Measurements from ENCODE around the gene AP5B1.

GRCh38 chr11:65814986-65815565, 34.3 kb upstream of the AP5B1 start:
- TF ChIP-seq CTCF (conservative IDR thresholded peaks at IDR 0.05; ENCODE audit: low read depth in 2 of 2): no peak
- TF ChIP-seq, protein P1, sequence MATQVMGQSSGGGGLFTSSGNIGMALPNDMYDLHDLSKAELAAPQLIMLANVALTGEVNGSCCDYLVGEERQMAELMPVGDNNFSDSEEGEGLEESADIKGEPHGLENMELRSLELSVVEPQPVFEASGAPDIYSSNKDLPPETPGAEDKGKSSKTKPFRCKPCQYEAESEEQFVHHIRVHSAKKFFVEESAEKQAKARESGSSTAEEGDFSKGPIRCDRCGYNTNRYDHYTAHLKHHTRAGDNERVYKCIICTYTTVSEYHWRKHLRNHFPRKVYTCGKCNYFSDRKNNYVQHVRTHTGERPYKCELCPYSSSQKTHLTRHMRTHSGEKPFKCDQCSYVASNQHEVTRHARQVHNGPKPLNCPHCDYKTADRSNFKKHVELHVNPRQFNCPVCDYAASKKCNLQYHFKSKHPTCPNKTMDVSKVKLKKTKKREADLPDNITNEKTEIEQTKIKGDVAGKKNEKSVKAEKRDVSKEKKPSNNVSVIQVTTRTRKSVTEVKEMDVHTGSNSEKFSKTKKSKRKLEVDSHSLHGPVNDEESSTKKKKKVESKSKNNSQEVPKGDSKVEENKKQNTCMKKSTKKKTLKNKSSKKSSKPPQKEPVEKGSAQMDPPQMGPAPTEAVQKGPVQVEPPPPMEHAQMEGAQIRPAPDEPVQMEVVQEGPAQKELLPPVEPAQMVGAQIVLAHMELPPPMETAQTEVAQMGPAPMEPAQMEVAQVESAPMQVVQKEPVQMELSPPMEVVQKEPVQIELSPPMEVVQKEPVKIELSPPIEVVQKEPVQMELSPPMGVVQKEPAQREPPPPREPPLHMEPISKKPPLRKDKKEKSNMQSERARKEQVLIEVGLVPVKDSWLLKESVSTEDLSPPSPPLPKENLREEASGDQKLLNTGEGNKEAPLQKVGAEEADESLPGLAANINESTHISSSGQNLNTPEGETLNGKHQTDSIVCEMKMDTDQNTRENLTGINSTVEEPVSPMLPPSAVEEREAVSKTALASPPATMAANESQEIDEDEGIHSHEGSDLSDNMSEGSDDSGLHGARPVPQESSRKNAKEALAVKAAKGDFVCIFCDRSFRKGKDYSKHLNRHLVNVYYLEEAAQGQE (IDR thresholded peaks at IDR 0.05; ENCODE audit: unreplicated experiment): no peak
- no peak for TF ChIP-seq EZH2 (IDR thresholded peaks at IDR 0.05; ENCODE audit: low read depth, unreplicated experiment)
- no peak for TF ChIP-seq POLR2AphosphoS5 (IDR thresholded peaks at IDR 0.05; ENCODE audit: low read depth)
- TF ChIP-seq EZH2phosphoT487 (IDR thresholded peaks at IDR 0.05; ENCODE audit: unreplicated experiment): no peak
- TF ChIP-seq, protein P2, sequence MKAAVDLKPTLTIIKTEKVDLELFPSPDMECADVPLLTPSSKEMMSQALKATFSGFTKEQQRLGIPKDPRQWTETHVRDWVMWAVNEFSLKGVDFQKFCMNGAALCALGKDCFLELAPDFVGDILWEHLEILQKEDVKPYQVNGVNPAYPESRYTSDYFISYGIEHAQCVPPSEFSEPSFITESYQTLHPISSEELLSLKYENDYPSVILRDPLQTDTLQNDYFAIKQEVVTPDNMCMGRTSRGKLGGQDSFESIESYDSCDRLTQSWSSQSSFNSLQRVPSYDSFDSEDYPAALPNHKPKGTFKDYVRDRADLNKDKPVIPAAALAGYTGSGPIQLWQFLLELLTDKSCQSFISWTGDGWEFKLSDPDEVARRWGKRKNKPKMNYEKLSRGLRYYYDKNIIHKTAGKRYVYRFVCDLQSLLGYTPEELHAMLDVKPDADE (IDR thresholded peaks at IDR 0.05): no peak
- no peak for TF ChIP-seq NANOG (IDR thresholded peaks at IDR 0.05; ENCODE audit: borderline replicate concordance)
- TF ChIP-seq CREB1 (CRISPR knock-in tag; IDR thresholded peaks at IDR 0.05; ENCODE audit: low read depth): no peak
- TF ChIP-seq STAT1 (IDR thresholded peaks at IDR 0.05; ENCODE audit: unreplicated experiment): no peak
- no peak for TF ChIP-seq ZNF331 (CRISPR knock-in tag; IDR thresholded peaks at IDR 0.05; ENCODE audit: low read depth)
- no peak for TF ChIP-seq ZNF462 (CRISPR knock-in tag; IDR thresholded peaks at IDR 0.05)

Measured in GM23338 (cell line).